ENCODE measurements around the gene TMEM273. TPM values are rescaled to one million over a fixed set of nuclear protein-coding genes. Genes with fewer than 3 reads are reported as not detected.

Gene TMEM273
- total and polyA plus RNA-seq, 10 of the 15 experiments (the other 5 are each of a cell fraction or from before 2014, with no cell fraction given), result 10.3 to 46.3 (median 26.4) TPM

- H4K20me1 ChIP-seq (ENCODE audit: control insufficient read depth, insufficient read depth), result no peaks in the 10 kb centered on the region
- no peak overlapping the region for H3K9ac ChIP-seq (ENCODE audit: control insufficient read depth, insufficient read depth, low read length)
- no peaks in the 10 kb centered on the region for H3K9me3 ChIP-seq (replicated peaks; ENCODE audit: control insufficient read depth, insufficient read depth, low read length)
- no peak for DNase-seq (ENCODE audit: low read depth, low spot score)
- no peak for ATAC-seq
- no TSS peak for BruUV-seq (replicated peaks)
- SMC1A ChIA-PET (ENCODE audit: uncharacterized antibody, unreplicated experiment), result interaction anchor here (0.7 to 2.0 kb wide), 5 partner anchors 11 to 123 kb away, joined by 3 to 6 read pairs (median 4); no protein-coding TSS in a partner anchor
- POLR2A ChIA-PET, result interaction anchor here (1.7 kb wide), 1 partner anchor 14 kb away, joined by 4 read pairs; no protein-coding TSS in a partner anchor
- H3K27me3 ChIP-seq (replicated peaks in 1 of 2; ENCODE audit: control insufficient read depth in 2 of 2, insufficient read depth in 2 of 2, low read length in 1 of 2), result no peaks in the 10 kb centered on the region
- TF ChIP-seq GABPA (IDR thresholded peaks at IDR 0.05; ENCODE audit: low read depth), result no peak
- no peak for TF ChIP-seq RCOR1 (conservative IDR thresholded peaks at IDR 0.05; ENCODE audit: low read depth, low read length)
- TF ChIP-seq KDM1A (IDR thresholded peaks at IDR 0.05; ENCODE audit: borderline replicate concordance), result no peak
- TF ChIP-seq NFYB (IDR thresholded peaks at IDR 0.05; ENCODE audit: insufficient read depth, low read depth, low read length), result no peak
- no peak for TF ChIP-seq POU2F2 (IDR thresholded peaks at IDR 0.05; ENCODE audit: borderline replicate concordance, low read depth, low read length)
- TF ChIP-seq SPI1 (IDR thresholded peaks at IDR 0.05; ENCODE audit: borderline replicate concordance, insufficient read depth, low read depth, low read length), result no peak
- no peak for TF ChIP-seq SIX5 (IDR thresholded peaks at IDR 0.05; ENCODE audit: low read depth, low read length, severe bottlenecking)
- TF ChIP-seq BACH1 (IDR thresholded peaks at IDR 0.05; ENCODE audit: borderline replicate concordance), result no peak
- no peak for TF ChIP-seq MTA3 (IDR thresholded peaks at IDR 0.05; ENCODE audit: borderline replicate concordance, low read length)
- TF ChIP-seq HDGF (IDR thresholded peaks at IDR 0.05), result no peak
- TF ChIP-seq ZNF622 (IDR thresholded peaks at IDR 0.05), result no peak
- no peak for TF ChIP-seq SMAD5 (IDR thresholded peaks at IDR 0.05; ENCODE audit: low read depth)
- no peak for TF ChIP-seq TARDBP (IDR thresholded peaks at IDR 0.05; ENCODE audit: borderline replicate concordance)
- no peak for TF ChIP-seq BMI1 (IDR thresholded peaks at IDR 0.05; ENCODE audit: borderline replicate concordance)
- TF ChIP-seq MEF2A (IDR thresholded peaks at IDR 0.05; ENCODE audit: insufficient read depth, low read depth, low read length), result no peak
- TF ChIP-seq BCL3 (IDR thresholded peaks at IDR 0.05; ENCODE audit: borderline replicate concordance, insufficient read depth, low read depth, low read length, poor library complexity, severe bottlenecking), result no peak
- no peak for TF ChIP-seq RUNX3 (IDR thresholded peaks at IDR 0.05; ENCODE audit: low read length)
- no peak for TF ChIP-seq STAT1 (conservative IDR thresholded peaks at IDR 0.05)
- no peak for TF ChIP-seq MYC (IDR thresholded peaks at IDR 0.05; ENCODE audit: insufficient read depth, insufficient read length, insufficient replicate concordance, low read length, severe bottlenecking)
- in situ Hi-C loops (cut with MboI), result loop anchor here (10.0 to 25.0 kb wide), 2 partner anchors 510 to 1462 kb away; no protein-coding TSS in a partner anchor
- H3K27ac ChIP-seq (ENCODE audit: control insufficient read depth, insufficient read depth), result no peak overlapping the region
- CTCF ChIA-PET, result interaction anchor here (0.7 to 1.0 kb wide), 3 partner anchors 11 to 519 kb away, joined by 3 to 4 read pairs (median 4); no protein-coding TSS in a partner anchor
- H3K4me1 ChIP-seq (ENCODE audit: control insufficient read depth, insufficient read depth, low read length), result peaks cover 53% of the 10 kb centered on the region
- H3K36me3 ChIP-seq (ENCODE audit: control insufficient read depth in 2 of 2, insufficient read depth in 2 of 2, low read length in 1 of 2), result no peaks in the 10 kb centered on the region; a peak in 1 of 4 replicates
- no peak overlapping the region for H3K4me3 ChIP-seq
- 83% methylated on average over 10 of the region's 10 CpGs for WGBS (ENCODE audit: insufficient coverage, insufficient replicate concordance, low lambda C conversion rate, missing lambda C conversion rate)
- no peak overlapping the region for H2AFZ ChIP-seq (ENCODE audit: control insufficient read depth, low read depth, low read length)
- no peaks in the 10 kb centered on the region for H3K79me2 ChIP-seq (ENCODE audit: control insufficient read depth, insufficient read depth, low read length)
- H3K4me2 ChIP-seq (ENCODE audit: control insufficient read depth, insufficient read depth), result no peak overlapping the region
- RAD21 ChIA-PET (ENCODE audit: unreplicated experiment), result interaction anchor here (1.2 kb wide), 1 partner anchor 37 kb away, joined by 4 read pairs; no protein-coding TSS in a partner anchor
- FAIRE-seq, result no peak
- intact Hi-C loops (cut with micrococcal nuclease; ENCODE audit: unreplicated experiment), result loop anchor here (5.0 to 10.0 kb wide), 2 partner anchors 123 to 340 kb away; no protein-coding TSS in a partner anchor
Measured at GRCh38 chr10:49174926-49175500, 13.2 kb downstream of the TMEM273 start.

All from GM12878 (cell line).